HepG2 (cell line): ENCODE measurements around the gene MRPL20. TPM values are rescaled to one million over a fixed set of nuclear protein-coding genes. Genes with fewer than 3 reads are reported as not detected.

Source experiments
- CC2D1A ChIP-seq: sonication (generic); formaldehyde crosslinking; IDR thresholded peaks from 2 replicates; pipeline ENCODE4 v1.8.1; 2023; ENCODE audit warnings: mild to moderate bottlenecking, missing genetic modification reagents
- CCDC6 ChIP-seq: sonication (generic); formaldehyde crosslinking; IDR thresholded peaks from 2 replicates; pipeline ENCODE4 v1.8.1; 2022; ENCODE audit warnings: mild to moderate bottlenecking, missing genetic modification reagents, moderate library complexity
- HNRNPK ChIP-seq: fragments of 200-400 bp; formaldehyde crosslinking; IDR thresholded peaks from 2 replicates; pipeline ENCODE4 v1.6.1; 2018; ENCODE audit warnings: low read length, low read depth, moderate library complexity, mild to moderate bottlenecking; ENCODE audit not compliant: poor library complexity, severe bottlenecking
- NCOA1 ChIP-seq: sonication (generic); formaldehyde crosslinking; IDR thresholded peaks from 2 replicates; pipeline ENCODE4 v1.9.0; 2021; ENCODE audit warnings: missing genetic modification reagents
- PBX3 ChIP-seq: sonication (generic); formaldehyde crosslinking; IDR thresholded peaks from 2 replicates; pipeline ENCODE4 v1.8.1; 2023; ENCODE audit warnings: missing genetic modification reagents, inconsistent platforms, borderline replicate concordance
- ZBTB33 ChIP-seq: sonication (generic); formaldehyde crosslinking; IDR thresholded peaks from 2 replicates; pipeline ENCODE4 v1.4.0; 2020; ENCODE audit warnings: missing genetic modification reagents
- ZFP91 ChIP-seq: sonication (generic); formaldehyde crosslinking; IDR thresholded peaks from 2 replicates; pipeline ENCODE4 v1.9.0; 2022; ENCODE audit warnings: missing genetic modification reagents, mild to moderate bottlenecking, borderline replicate concordance
- ZNF646 ChIP-seq: sonication (generic); formaldehyde crosslinking; IDR thresholded peaks from 2 replicates; pipeline ENCODE4 v1.9.0; 2021; ENCODE audit warnings: mild to moderate bottlenecking, missing genetic modification reagents
- polyA plus RNA-seq, 8 experiments: library from polyadenylated mRNA; depleted of rRNA in 3 of 8; stranded (reverse) in 7 of 8; unstranded in 1 of 8; fragments of >200 nt; fragmentation: Illumina TruSeq in 4 of 8; extraction: Trizol in 4 of 8; gene quantifications; 2 replicates each; pipeline versions ENCODE4 v1.2.1 to v1.2.3, GENCODE V29; 2011 to 2016; ENCODE audit warnings: low read depth in 4 of 8, missing spikeins in 1 of 8, mixed read lengths in 1 of 8; ENCODE audit not compliant: insufficient read depth in 1 of 8
- total RNA-seq, 5 experiments: library from RNA; depleted of rRNA; stranded (reverse); fragments of >200 nt; fragmentation: Illumina TruSeq; extraction: Trizol; gene quantifications; 2 replicates each; pipeline ENCODE4 v1.2.3, GENCODE V29; 2016; ENCODE audit warnings: low read depth in 1 of 5

Gene MRPL20
- total and polyA plus RNA-seq, 2 of the 13 experiments (the other 11 are each of a cell fraction or from before 2014, with no cell fraction given) = 59.2 to 127 TPM

GRCh38 chr1:1400576-1401456 lies 6.3 kb downstream of the MRPL20 start (continued):
- TF ChIP-seq ZNF646 (no peak; the same call in 1 of the 2 replicates), HNRNPK (no peak), PBX3 (CRISPR knock-in tag) (no peak), ZBTB33 (peak; percentile 88), CCDC6 (CRISPR knock-in tag) (peak; percentile 94; the same call in 1 of the 2 replicates), ZFP91 (CRISPR knock-in tag) (peak; percentile 88), CC2D1A (CRISPR knock-in tag) (peak; percentile 64; the same call in 1 of the 2 replicates), NCOA1 (CRISPR knock-in tag) (peak; percentile 94; the same call in 1 of the 2 replicates)
